PC-9 (cell line): ENCODE results near the gene RPL36A. TPM values are rescaled to one million over a fixed set of nuclear protein-coding genes. Genes with fewer than 3 reads are reported as not detected.

Experiments used
- BruUV-seq: library from RNA; stranded (reverse); fragments of 400-500 nt; replicated peaks from 2 replicates; lab custom pipeline; 2021; lab: Mats Ljungman, UMichigan
- CTCF ChIA-PET: fragments of 300-600 bp; sonication (Branson Sonifier 250); formaldehyde crosslinking; loops from one replicate; lab custom pipeline; 2022; ENCODE audit warnings: antibody characterized with exemption; lab: Charles Lee
- POLR2A ChIA-PET: fragments of 300-600 bp; sonication (Branson Sonifier 250); formaldehyde crosslinking; loops from one replicate; lab custom pipeline; 2022; ENCODE audit warnings: antibody characterized with exemption; ENCODE audit not compliant: unreplicated experiment; lab: Charles Lee
- DNase-seq, 2 experiments: peaks; one replicate each; pipeline versions ENCODE4 v3.0.0 to v3.0.0-alpha.2; 2015 to 2022; ENCODE audit warnings: mixed read lengths in 1 of 2
- H2AFZ ChIP-seq: fragments of 200-600 bp; sonication (generic); 2 replicates; pipeline ENCODE4 v1.8.1; 2017; ENCODE audit warnings: antibody characterized with exemption
- H3F3A ChIP-seq: fragments of 200-600 bp; sonication (generic); 2 replicates; pipeline ENCODE4 v1.8.1; 2017; ENCODE audit warnings: antibody characterized with exemption, mild to moderate bottlenecking, low read depth; ENCODE audit not compliant: insufficient read depth
- H3K27ac ChIP-seq: fragments of 200-600 bp; sonication (generic); 2 replicates; pipeline ENCODE4 v1.6.1; 2016; ENCODE audit warnings: mixed run types
- H3K27me3 ChIP-seq: fragments of 200-600 bp; sonication (generic); 2 replicates; pipeline ENCODE4 v1.6.1; 2016; ENCODE audit warnings: low read depth, mixed run types; ENCODE audit not compliant: insufficient read depth
- H3K36me3 ChIP-seq: fragments of 200-600 bp; sonication (generic); 2 replicates; pipeline ENCODE4 v1.6.1; 2016; ENCODE audit warnings: low read depth, mixed run types
- H3K4me1 ChIP-seq: fragments of 200-600 bp; sonication (generic); replicated peaks from 2 replicates; pipeline ENCODE4 v1.6.1; 2016; ENCODE audit warnings: mixed run types; ENCODE audit not compliant: insufficient read depth
- H3K4me2 ChIP-seq: fragments of 200-600 bp; sonication (generic); 2 replicates; pipeline ENCODE4 v1.6.1; 2017; ENCODE audit warnings: mixed run types
- H3K4me3 ChIP-seq: fragments of 200-600 bp; sonication (generic); 2 replicates; pipeline ENCODE4 v1.6.1; 2016; ENCODE audit warnings: mixed run types
- H3K79me2 ChIP-seq: fragments of 200-600 bp; sonication (generic); 2 replicates; pipeline ENCODE4 v1.6.1; 2017; ENCODE audit warnings: low read depth, mixed run types
- H3K9me2 ChIP-seq: fragments of 200-600 bp; sonication (generic); 2 replicates; pipeline ENCODE4 v1.8.1; 2017; ENCODE audit warnings: mild to moderate bottlenecking; ENCODE audit not compliant: insufficient read depth
- H3K9me3 ChIP-seq: fragments of 200-600 bp; sonication (generic); 2 replicates; pipeline ENCODE4 v1.8.1; 2016; ENCODE audit warnings: low read depth; ENCODE audit not compliant: insufficient read depth
- H4K20me1 ChIP-seq: fragments of 200-600 bp; sonication (generic); 2 replicates; pipeline ENCODE4 v1.8.1; 2017; ENCODE audit not compliant: insufficient read depth
- CTCF ChIP-seq: fragments of 200-600 bp; sonication (generic); conservative IDR thresholded peaks from 2 replicates; pipeline ENCODE4 v1.6.1; 2017; ENCODE audit warnings: mixed run types, antibody characterized with exemption, mild to moderate bottlenecking, moderate library complexity
- EZH2 ChIP-seq: fragments of 200-600 bp; sonication (generic); IDR thresholded peaks from 2 replicates; pipeline ENCODE4 v1.8.0; 2017; ENCODE audit warnings: antibody characterized with exemption, low read depth
- intact Hi-C: fragments of 100-400 bp; cut with micrococcal nuclease; formaldehyde crosslinking; loops from one replicate; pipeline ENCODE4 v1.10.0; 2022; ENCODE audit not compliant: unreplicated experiment
- total RNA-seq: library from RNA; stranded (reverse); gene quantifications from 2 replicates; pipeline ENCODE4 v1.2.3, GENCODE V29; 2021

The RPL36A gene
- total RNA-seq, 1 experiment from 2014 or later, result 299 TPM

- intact Hi-C loops, result no loop called here
- Histone ChIP-seq H3K36me3 (no peaks in the 10 kb centered on the region), H2AFZ (no peak overlapping the region), H3K27ac (no peak overlapping the region), H3K4me3 (no peak overlapping the region), H3K4me1 (no peaks in the 10 kb centered on the region), H3K9me2 (no peaks in the 10 kb centered on the region), H3K27me3 (no peaks in the 10 kb centered on the region), H3F3A (no peaks in the 10 kb centered on the region), H3K4me2 (no peak overlapping the region), H4K20me1 (no peaks in the 10 kb centered on the region), H3K9me3 (no peaks in the 10 kb centered on the region), H3K79me2 (no peaks in the 10 kb centered on the region)
- no peak for DNase-seq
- BruUV-seq, result no TSS peak
- TF ChIP-seq EZH2 (no peak), CTCF (no peak)
- ChIA-PET CTCF (no interaction called here), POLR2A (no interaction called here)
Observed at GRCh38 chrX:101362757-101363156, 28.1 kb upstream of the RPL36A start.

- intact Hi-C loops, result no loop called here
- POLR2A ChIA-PET, result no interaction called here
Observed at GRCh38 chrX:101365301-101365795, 25.5 kb upstream of the RPL36A start.

GRCh38 chrX:101368800-101369199 is 22.0 kb upstream of the RPL36A start:
- H3K79me2 ChIP-seq, result no peaks in the 10 kb centered on the region
- intact Hi-C loops, result no loop called here
- H3F3A ChIP-seq, result no peaks in the 10 kb centered on the region
- no peaks in the 10 kb centered on the region for H3K4me1 ChIP-seq
- H3K9me3 ChIP-seq, result no peaks in the 10 kb centered on the region
- BruUV-seq, result no TSS peak
- CTCF ChIA-PET, result no interaction called here
- no peak overlapping the region for H3K4me2 ChIP-seq
- no peak for TF ChIP-seq CTCF
- no peak for TF ChIP-seq EZH2
- no peaks in the 10 kb centered on the region for H4K20me1 ChIP-seq
- H3K27me3 ChIP-seq, result no peaks in the 10 kb centered on the region
- no peak for DNase-seq
- H2AFZ ChIP-seq, result no peak overlapping the region
- H3K4me3 ChIP-seq, result no peak overlapping the region
- POLR2A ChIA-PET, result no interaction called here
- no peaks in the 10 kb centered on the region for H3K9me2 ChIP-seq
- H3K36me3 ChIP-seq, result no peaks in the 10 kb centered on the region
- H3K27ac ChIP-seq, result no peak overlapping the region

More at GRCh38 chrX:101365301-101365795, 25.5 kb upstream of the RPL36A start:
- Histone ChIP-seq H3K4me1 (no peaks in the 10 kb centered on the region), H3K27me3 (no peaks in the 10 kb centered on the region), H3K4me2 (no peak overlapping the region), H3K9me3 (no peaks in the 10 kb centered on the region), H3K36me3 (no peaks in the 10 kb centered on the region), H4K20me1 (no peaks in the 10 kb centered on the region), H2AFZ (no peak overlapping the region), H3K79me2 (no peaks in the 10 kb centered on the region), H3K4me3 (no peak overlapping the region), H3F3A (no peaks in the 10 kb centered on the region), H3K9me2 (no peaks in the 10 kb centered on the region), H3K27ac (no peak overlapping the region)
- no peak for DNase-seq
- TF ChIP-seq CTCF, result no peak
- TF ChIP-seq EZH2, result no peak
- no TSS peak for BruUV-seq
- CTCF ChIA-PET, result no interaction called here
